KOPT-K1 (cell line): Measurements from ENCODE around the gene IGFN1.

Experiments
- H3K27ac ChIP-seq: fragments of 200-600 bp; sonication (generic); 2 replicates; pipeline ENCODE4 v1.5.1; 2016; ENCODE audit warnings: antibody characterized with exemption, mild to moderate bottlenecking, low read depth, low read length; ENCODE audit not compliant: poor library complexity, severe bottlenecking
- H3K36me3 ChIP-seq: fragments of 200-600 bp; sonication (generic); 2 replicates; pipeline ENCODE4 v1.5.1; 2017; ENCODE audit warnings: antibody characterized with exemption, mild to moderate bottlenecking, low read length, moderate library complexity; ENCODE audit not compliant: insufficient read depth
- H3K9me3 ChIP-seq: fragments of 200-600 bp; sonication (generic); 2 replicates; pipeline ENCODE4 v1.5.1; 2017; ENCODE audit warnings: antibody characterized with exemption, low read length, mild to moderate bottlenecking; ENCODE audit not compliant: insufficient read depth, poor library complexity, severe bottlenecking

Gene IGFN1

DNA sequence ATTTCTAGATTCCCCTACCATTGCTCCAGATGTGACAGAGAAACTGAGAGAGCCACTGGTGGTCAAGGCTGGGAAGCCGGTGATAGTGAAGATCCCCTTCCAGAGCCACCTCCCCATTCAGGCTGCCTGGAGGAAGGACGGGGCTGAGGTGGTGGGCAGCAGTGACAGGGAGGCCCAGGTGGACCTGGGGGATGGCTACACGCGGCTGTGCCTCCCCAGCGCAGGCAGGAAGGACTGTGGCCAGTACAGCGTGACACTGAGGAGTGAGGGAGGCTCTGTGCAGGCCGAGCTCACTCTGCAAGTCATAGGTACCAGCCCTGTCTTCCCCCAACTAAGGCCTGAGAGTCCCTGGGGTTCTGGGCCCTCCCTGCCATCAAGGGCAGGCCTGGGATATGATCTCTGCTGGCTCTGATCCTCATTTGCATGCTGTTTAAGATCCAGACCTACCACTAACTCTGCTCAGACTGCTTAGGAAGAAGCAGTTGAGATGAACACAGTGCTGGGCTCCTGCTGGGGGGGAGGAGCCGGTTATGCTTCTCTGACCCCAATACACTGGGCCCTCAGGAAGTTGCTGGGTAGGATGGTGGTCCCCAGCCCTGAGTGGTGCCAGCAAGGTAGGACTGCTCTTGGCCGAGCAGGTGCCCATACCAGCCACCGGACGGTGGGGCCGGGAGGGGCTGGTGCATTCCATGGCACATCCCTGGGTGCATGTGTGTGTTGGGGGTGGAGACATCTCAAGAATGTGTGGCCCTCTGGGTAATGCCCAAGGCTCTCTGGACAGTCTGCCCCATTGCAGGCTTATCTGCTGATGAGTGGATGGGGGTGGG, 25.1 kb downstream of the IGFN1 start:
- Histone ChIP-seq H3K9me3 (no peaks in the 10 kb centered on the region), H3K36me3 (no peaks in the 10 kb centered on the region), H3K27ac (no peak overlapping the region)

DNA sequence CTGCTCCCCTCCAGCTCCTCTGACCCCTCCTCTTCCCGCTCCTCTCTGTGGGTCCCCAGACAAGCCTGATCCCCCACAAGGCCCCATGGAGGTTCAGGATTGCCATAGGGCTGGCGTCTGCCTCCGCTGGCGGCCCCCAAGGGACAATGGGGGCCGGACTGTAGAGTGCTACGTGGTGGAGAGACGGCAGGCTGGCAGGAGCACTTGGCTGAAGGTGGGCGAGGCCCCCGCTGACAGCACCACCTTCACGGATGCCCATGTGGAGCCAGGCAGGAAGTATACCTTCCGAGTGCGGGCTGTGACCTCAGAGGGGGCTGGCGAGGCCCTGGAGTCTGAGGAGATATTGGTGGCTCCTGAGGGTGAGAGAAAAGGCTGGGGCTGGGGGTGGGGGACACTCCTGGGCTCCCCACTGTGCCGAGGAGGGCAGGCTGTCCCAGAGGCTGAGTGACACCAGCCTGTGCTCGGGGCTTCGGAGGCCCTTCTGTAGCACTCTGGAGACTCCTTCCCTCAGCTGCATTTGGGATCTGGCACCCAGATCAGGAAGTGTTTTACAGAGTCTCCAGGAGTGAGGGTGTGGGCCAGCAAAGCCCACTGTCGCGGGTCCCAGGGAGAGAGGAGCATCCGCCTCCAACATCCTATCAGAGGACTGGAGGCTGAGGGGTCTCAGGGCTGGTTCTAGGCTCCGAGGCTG, 25.9 kb downstream of the IGFN1 start:
- Histone ChIP-seq H3K9me3 (no peaks in the 10 kb centered on the region), H3K36me3 (no peaks in the 10 kb centered on the region), H3K27ac (no peak overlapping the region)

- H3K9me3 ChIP-seq: no peaks in the 10 kb centered on the region
- H3K36me3 ChIP-seq: no peaks in the 10 kb centered on the region
- no peak overlapping the region for H3K27ac ChIP-seq
These were observed 26.5 kb downstream of the IGFN1 start for GRCh38 chr1:201217146-201217545.

- H3K9me3 ChIP-seq: no peaks in the 10 kb centered on the region
These were observed 27.2 kb downstream of the IGFN1 start for GRCh38 chr1:201217851-201218250.

DNA sequence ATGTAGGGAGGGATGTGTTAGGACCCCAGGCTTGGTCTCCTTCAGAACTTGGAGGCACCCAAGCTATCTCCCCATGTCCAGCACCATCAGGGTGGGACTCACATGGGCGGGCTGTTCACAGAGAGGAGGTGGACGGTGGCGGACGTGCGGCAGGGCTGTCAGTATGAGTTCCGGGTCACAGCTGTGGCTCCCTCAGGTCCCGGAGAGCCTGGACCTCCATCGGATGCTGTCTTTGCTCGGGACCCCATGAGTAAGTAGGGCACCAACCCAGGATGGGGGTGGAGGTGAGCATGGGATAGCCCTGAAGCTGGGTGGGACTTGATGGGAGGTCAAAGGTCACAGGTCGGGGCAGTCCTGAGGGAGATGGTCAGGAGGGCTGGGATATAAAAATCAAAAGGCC, 27.8 kb downstream of the IGFN1 start:
- H3K27ac ChIP-seq: no peak overlapping the region
- H3K9me3 ChIP-seq: no peaks in the 10 kb centered on the region
- H3K36me3 ChIP-seq: no peaks in the 10 kb centered on the region

More at GRCh38 chr1:201217851-201218250, 27.2 kb downstream of the IGFN1 start:
- Histone ChIP-seq H3K27ac (no peak overlapping the region), H3K36me3 (no peaks in the 10 kb centered on the region)

DNA sequence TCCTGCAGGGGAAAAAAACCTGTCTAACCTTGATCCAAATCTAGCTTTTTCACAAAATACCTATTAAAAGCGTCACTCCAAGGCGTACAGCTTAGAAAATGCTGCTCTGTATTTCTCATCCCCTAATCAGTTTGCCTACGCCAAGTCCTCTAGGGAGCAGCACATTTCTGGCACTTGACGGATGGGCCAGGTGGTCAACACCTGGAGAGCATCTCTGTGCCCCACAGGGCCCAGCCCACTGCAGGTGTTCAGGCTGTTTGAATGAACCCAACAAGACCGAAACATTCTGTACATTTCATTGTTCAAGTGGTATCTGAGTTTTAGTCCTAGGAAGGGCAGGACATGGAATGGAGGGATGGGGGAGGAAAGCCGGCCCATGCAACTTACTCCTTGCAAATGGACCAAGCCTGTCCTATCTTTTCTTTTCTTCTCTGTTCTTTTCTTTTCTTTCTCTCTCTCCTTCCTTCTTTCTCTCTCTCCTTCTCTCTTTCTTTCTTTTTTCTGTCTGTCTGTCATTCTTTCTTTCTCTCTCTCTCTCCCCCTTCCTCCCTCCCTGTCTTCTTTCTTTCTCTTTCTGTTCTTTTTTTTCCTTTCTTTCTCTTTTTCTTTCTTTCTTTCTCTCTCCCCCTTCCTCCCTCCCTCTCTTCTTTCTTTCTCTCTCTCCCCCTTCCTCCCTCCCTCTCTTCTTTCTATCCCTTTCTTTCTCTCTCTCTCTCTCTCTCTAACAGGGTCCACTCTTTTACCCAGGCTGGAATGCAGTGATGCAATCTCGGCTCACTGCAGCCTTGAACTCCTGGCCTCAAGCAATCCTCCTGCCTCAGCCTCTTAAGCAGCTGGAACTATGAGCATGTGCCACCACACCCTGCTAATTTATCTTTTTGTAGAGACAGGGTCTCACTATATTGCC, 29.1 kb downstream of the IGFN1 start:
- H3K27ac ChIP-seq: no peak overlapping the region
- no peaks in the 10 kb centered on the region for H3K9me3 ChIP-seq
- no peaks in the 10 kb centered on the region for H3K36me3 ChIP-seq

GRCh38 chr1:201220388-201220715, 29.7 kb downstream of the IGFN1 start:
- no peaks in the 10 kb centered on the region for H3K9me3 ChIP-seq
- H3K27ac ChIP-seq: no peak overlapping the region
- H3K36me3 ChIP-seq: no peaks in the 10 kb centered on the region

DNA sequence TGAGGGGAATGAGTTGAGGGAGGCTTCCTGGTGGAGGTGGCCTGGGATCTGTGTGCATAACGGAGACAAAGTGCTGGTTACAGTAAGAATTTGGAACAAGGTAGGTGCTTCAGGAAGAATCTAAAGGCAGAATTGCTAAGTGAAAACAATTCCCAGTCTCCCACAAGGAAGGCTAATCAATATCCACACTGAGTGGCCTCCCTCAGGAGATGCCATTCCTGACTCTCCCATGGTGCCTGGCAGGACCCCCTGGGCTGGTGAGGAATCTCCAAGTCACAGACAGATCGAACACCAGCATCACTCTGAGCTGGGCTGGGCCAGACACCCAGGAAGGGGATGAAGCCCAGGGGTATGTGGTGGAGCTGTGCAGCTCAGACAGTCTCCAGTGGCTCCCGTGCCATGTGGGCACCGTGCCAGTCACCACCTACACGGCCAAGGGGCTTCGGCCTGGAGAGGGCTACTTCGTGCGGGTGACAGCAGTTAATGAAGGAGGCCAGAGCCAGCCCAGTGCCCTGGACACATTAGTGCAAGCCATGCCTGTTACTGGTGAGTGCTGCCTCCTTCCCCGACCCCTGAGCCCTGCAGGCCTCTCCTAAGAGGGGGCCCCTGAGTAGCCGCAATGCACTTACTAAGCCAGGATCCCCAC, 30.7 kb downstream of the IGFN1 start:
- H3K9me3 ChIP-seq: no peaks in the 10 kb centered on the region
- H3K27ac ChIP-seq: no peak overlapping the region
- no peaks in the 10 kb centered on the region for H3K36me3 ChIP-seq

- Histone ChIP-seq H3K9me3 (no peaks in the 10 kb centered on the region), H3K36me3 (no peaks in the 10 kb centered on the region), H3K27ac (no peak overlapping the region)
These were observed 31.5 kb downstream of the IGFN1 start for GRCh38 chr1:201222125-201222524.

DNA sequence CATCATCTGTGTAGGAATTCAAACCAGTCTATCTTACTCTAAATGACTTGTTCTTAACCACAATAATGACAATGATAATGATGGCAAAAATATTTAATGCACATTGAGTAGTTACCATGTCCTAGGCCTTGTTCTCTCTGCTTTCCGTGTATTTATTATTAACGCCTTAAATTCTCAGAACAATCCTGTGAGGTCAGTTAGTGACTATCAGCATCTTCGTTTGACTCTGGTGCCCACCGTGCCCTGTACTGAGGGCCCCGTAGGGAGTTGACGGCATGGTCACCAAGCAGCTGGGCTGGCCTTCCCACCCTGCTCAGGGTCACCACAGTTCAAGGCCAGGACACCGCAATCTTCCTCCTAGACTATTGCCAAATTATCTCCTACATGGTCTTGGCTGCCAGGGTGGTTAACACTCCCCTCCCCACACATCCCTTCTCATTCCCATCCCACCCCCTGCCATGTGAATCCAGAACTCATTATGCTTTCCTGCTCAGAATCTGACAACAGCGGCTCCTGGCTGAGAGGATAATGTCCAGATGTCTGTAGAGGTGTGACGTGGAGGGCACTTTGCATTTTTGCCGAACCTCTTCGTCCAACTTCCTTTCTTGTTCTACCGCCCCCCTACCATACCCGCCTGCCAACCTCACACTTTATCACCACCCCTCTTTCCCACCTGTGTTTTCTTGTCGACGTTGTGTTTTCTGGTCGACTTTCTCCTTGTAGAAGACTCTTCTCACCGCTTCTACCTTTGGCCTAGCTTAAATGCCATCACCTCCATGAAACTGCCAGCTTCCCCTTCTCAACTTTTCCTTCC, 33.4 kb downstream of the IGFN1 start:
- Histone ChIP-seq H3K27ac (no peak overlapping the region), H3K36me3 (no peaks in the 10 kb centered on the region), H3K9me3 (no peaks in the 10 kb centered on the region)

GRCh38 chr1:201224666-201225370, 34.2 kb downstream of the IGFN1 start:
- no peaks in the 10 kb centered on the region for H3K36me3 ChIP-seq

GRCh38 chr1:201226178-201226514, 35.5 kb downstream of the IGFN1 start:
- Histone ChIP-seq H3K27ac (no peak overlapping the region), H3K36me3 (no peaks in the 10 kb centered on the region), H3K9me3 (no peaks in the 10 kb centered on the region)

More at GRCh38 chr1:201224666-201225370, 34.2 kb downstream of the IGFN1 start:
- Histone ChIP-seq H3K27ac (no peak overlapping the region), H3K9me3 (no peaks in the 10 kb centered on the region)

GRCh38 chr1:201226859-201227488, 36.4 kb downstream of the IGFN1 start:
- H3K36me3 ChIP-seq: no peaks in the 10 kb centered on the region
- H3K27ac ChIP-seq: no peak overlapping the region
- no peaks in the 10 kb centered on the region for H3K9me3 ChIP-seq
